ENCODE results near the gene MAIP1.
A peak's percentile ranks its signal among the peaks of the same experiment; 100 is the strongest.

Gene MAIP1

GRCh38 chr2:199968126-199968525, 12.7 kb downstream of the MAIP1 start:
- Histone ChIP-seq H3K36me3 (ENCODE audit: control insufficient read depth in 5 of 5, insufficient read depth in 5 of 5, low read length in 5 of 5) (peaks cover 18 to 33% (median 27%) of the 10 kb centered on the region in 5 donors), H3K4me1 (ENCODE audit: control insufficient read depth in 5 of 5, insufficient read depth in 5 of 5, low read length in 5 of 5) (no peaks in the 10 kb centered on the region), H3K4me3 (ENCODE audit: low read depth in 1 of 5, low read length in 5 of 5) (no peak overlapping the region), H3K9ac (ENCODE audit: low read length in 5 of 5) (no peak overlapping the region), H3K27ac (ENCODE audit: low read depth, low read length) (no peak overlapping the region), H3K9me3 (ENCODE audit: control insufficient read depth in 5 of 5, low read length in 5 of 5) (no peaks in the 10 kb centered on the region), H3K27me3 (ENCODE audit: control insufficient read depth in 5 of 5, insufficient read depth in 4 of 5, low read length in 5 of 5) (no peaks in the 10 kb centered on the region)

DNA sequence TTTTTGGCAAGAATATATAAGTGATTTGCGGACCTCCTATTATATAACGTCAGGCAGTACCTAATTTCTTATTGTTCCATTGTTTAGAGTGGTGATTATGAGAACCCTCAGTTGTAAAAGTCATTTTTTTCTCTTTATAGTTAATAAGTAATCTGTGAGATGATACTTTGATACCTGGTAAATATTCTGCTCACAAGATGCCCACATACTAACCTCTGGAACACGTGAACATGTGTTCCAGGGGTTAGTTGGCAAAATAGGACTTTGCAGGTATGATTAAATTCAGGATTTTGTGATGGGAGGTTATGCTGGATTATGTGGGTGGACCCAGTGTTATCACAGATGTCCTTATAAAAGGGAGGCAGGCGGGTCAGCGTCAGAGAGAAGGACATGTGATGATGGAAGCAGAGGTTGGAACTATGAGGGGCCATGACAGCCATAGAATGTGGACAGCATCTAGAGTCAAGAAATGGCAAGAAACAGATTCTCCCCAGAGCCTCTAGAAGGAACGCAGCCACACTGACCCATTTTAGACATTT, 16.8 kb downstream of the MAIP1 start:
- Histone ChIP-seq H3K27ac (ENCODE audit: low read depth, low read length) (no peak overlapping the region), H3K36me3 (ENCODE audit: control insufficient read depth in 5 of 5, insufficient read depth in 5 of 5, low read length in 5 of 5) (peaks cover 0 to 9% (median 7%) of the 10 kb centered on the region in 5 donors), H3K27me3 (ENCODE audit: control insufficient read depth in 5 of 5, insufficient read depth in 4 of 5, low read length in 5 of 5) (no peaks in the 10 kb centered on the region), H3K4me1 (ENCODE audit: control insufficient read depth in 5 of 5, insufficient read depth in 5 of 5, low read length in 5 of 5) (no peaks in the 10 kb centered on the region), H3K9me3 (ENCODE audit: control insufficient read depth in 5 of 5, low read length in 5 of 5) (no peaks in the 10 kb centered on the region), H3K9ac (ENCODE audit: low read length in 5 of 5) (no peak overlapping the region), H3K4me3 (ENCODE audit: low read depth in 1 of 5, low read length in 5 of 5) (no peak overlapping the region)

GRCh38 chr2:199973703-199974102, 18.3 kb downstream of the MAIP1 start:
- Histone ChIP-seq H3K4me1 (ENCODE audit: control insufficient read depth in 5 of 5, insufficient read depth in 5 of 5, low read length in 5 of 5) (no peaks in the 10 kb centered on the region), H3K36me3 (ENCODE audit: control insufficient read depth in 5 of 5, insufficient read depth in 5 of 5, low read length in 5 of 5) (peaks cover 0 to 8% (median 5%) of the 10 kb centered on the region in 5 donors), H3K4me3 (ENCODE audit: low read depth in 1 of 5, low read length in 5 of 5) (no peak overlapping the region), H3K27me3 (ENCODE audit: control insufficient read depth in 5 of 5, insufficient read depth in 4 of 5, low read length in 5 of 5) (no peaks in the 10 kb centered on the region), H3K9me3 (ENCODE audit: control insufficient read depth in 5 of 5, low read length in 5 of 5) (no peaks in the 10 kb centered on the region), H3K27ac (ENCODE audit: low read depth, low read length) (no peak overlapping the region), H3K9ac (ENCODE audit: low read length in 5 of 5) (no peak overlapping the region)

DNA sequence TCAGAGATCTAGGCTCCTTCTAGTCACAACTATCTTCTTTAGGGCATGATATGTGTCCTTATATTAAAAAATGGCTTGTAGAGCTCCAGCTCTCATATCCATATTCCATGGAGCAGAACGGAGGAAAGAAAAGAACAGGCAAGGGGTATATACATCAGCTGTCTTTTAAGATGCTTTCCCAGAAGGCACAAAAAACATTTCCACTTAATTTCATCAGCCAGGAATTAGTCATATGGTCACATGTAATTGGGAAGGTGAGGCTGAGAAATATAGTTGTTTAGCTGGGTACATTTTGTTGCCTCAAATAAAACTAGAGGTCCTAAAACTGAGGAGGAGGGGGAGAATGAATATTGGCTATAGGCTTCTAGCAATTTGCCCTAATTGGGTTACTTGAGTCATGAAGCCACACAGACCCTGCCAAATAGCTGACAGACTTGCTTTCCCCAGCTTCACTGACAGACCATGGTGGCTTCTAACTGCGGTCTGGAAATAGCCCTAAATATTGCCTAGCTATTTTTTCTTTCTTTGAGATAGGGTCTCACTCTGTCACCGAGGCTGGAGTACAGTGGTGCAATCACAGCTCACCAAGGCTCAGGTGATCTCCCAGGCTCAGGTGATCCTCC, 20.0 kb downstream of the MAIP1 start:
- no peaks in the 10 kb centered on the region for H3K9me3 ChIP-seq (ENCODE audit: control insufficient read depth in 5 of 5, low read length in 5 of 5)
- peaks cover 0 to 7% (median 7%) of the 10 kb centered on the region in 5 donors for H3K4me1 ChIP-seq (ENCODE audit: control insufficient read depth in 5 of 5, insufficient read depth in 5 of 5, low read length in 5 of 5)
- H3K9ac ChIP-seq (ENCODE audit: low read length in 5 of 5): no peak overlapping the region
- no peaks in the 10 kb centered on the region for H3K27me3 ChIP-seq (ENCODE audit: control insufficient read depth in 5 of 5, insufficient read depth in 4 of 5, low read length in 5 of 5)
- H3K27ac ChIP-seq (ENCODE audit: low read depth, low read length): no peak overlapping the region
- peaks cover 0 to 5% (median 3%) of the 10 kb centered on the region in 5 donors for H3K36me3 ChIP-seq (ENCODE audit: control insufficient read depth in 5 of 5, insufficient read depth in 5 of 5, low read length in 5 of 5)
- no peak overlapping the region for H3K4me3 ChIP-seq (ENCODE audit: low read depth in 1 of 5, low read length in 5 of 5)

DNA sequence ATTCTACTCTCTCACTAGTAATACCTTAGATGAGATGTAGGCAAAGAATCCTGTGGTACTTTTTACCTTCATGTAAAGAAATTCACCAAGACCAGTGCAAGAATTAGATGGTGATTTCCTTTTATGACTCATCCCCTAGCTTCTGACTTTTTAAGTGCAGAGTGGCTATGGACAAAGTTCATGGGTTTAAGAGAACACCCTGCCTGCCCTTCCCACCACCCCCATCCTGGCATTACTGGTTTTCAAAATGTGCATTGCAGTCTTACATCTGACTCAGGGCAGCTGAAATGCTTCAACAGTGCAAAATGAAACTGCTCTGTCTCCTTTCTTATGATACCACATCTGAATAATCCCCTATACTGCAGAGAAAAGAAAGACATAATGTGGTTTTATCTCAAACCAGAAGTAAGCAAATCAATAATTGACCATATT, 22.6 kb downstream of the MAIP1 start:
- no peak overlapping the region for H3K9ac ChIP-seq (ENCODE audit: low read length in 5 of 5)
- H3K9me3 ChIP-seq (ENCODE audit: control insufficient read depth in 5 of 5, low read length in 5 of 5): no peaks in the 10 kb centered on the region
- H3K4me3 ChIP-seq (ENCODE audit: low read depth in 1 of 5, low read length in 5 of 5): no peak overlapping the region
- peaks cover 0 to 7% (median 7%) of the 10 kb centered on the region in 5 donors for H3K4me1 ChIP-seq (ENCODE audit: control insufficient read depth in 5 of 5, insufficient read depth in 5 of 5, low read length in 5 of 5)
- H3K27ac ChIP-seq (ENCODE audit: low read depth, low read length): no peak overlapping the region
- peaks cover 0 to 5% (median 2%) of the 10 kb centered on the region in 5 donors for H3K36me3 ChIP-seq (ENCODE audit: control insufficient read depth in 5 of 5, insufficient read depth in 5 of 5, low read length in 5 of 5)
- H3K27me3 ChIP-seq (ENCODE audit: control insufficient read depth in 5 of 5, insufficient read depth in 4 of 5, low read length in 5 of 5): no peaks in the 10 kb centered on the region

GRCh38 chr2:199979398-199979797, 24.0 kb downstream of the MAIP1 start:
- H3K27me3 ChIP-seq (ENCODE audit: control insufficient read depth in 5 of 5, insufficient read depth in 4 of 5, low read length in 5 of 5): no peaks in the 10 kb centered on the region
- H3K4me1 ChIP-seq (ENCODE audit: control insufficient read depth in 5 of 5, insufficient read depth in 5 of 5, low read length in 5 of 5): peaks cover 0 to 7% (median 7%) of the 10 kb centered on the region in 5 donors
- no peaks in the 10 kb centered on the region for H3K9me3 ChIP-seq (ENCODE audit: control insufficient read depth in 5 of 5, low read length in 5 of 5)
- H3K9ac ChIP-seq (ENCODE audit: low read length in 5 of 5): peak overlapping the region in 2 of 5 donors; percentile 46 to 66
- no peak overlapping the region for H3K27ac ChIP-seq (ENCODE audit: low read depth, low read length)
- H3K4me3 ChIP-seq (ENCODE audit: low read depth in 1 of 5, low read length in 5 of 5): peak overlapping the region in 4 of 5 donors; percentile 31 to 41 (median 36)
- peaks cover 0 to 3% (median under 1%) of the 10 kb centered on the region in 5 donors for H3K36me3 ChIP-seq (ENCODE audit: control insufficient read depth in 5 of 5, insufficient read depth in 5 of 5, low read length in 5 of 5)

DNA sequence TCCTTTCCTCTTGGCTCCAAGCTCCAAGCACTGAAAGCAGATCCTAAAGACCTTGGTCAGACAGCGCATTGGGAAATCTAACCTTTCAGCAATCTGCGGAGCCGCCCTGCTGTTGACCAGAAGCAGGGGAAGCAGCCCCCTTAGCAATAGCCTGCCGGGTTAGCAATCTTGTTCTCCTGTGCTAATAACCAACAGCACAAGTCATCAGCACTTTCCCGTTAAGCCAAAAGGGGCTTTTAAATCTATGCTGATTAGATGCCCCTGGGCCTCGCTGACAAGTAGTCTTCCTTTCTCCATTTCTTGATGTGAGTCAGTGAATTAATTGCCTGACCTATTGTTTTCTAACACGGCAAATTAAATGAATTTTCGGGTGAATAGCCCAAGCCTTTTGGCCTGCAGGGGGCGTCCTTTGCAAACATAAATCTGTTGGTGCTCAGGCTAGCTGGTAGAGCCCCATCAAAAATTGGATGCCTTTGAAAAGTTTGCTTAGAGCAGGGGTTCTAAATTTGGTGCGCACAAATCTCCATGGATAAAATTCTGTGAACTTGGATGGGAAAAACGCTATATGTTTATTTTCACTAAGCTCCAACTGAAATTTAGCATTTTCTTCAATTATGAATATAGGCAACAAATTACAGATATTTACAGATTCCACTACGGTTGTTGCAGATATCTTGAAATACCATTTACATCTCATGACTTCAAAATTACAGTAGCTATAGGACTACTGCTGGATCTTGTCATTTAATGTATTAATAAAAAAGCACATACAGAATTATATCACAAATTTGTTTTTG, 24.6 kb downstream of the MAIP1 start:
- Histone ChIP-seq H3K27ac (ENCODE audit: low read depth, low read length) (no peak overlapping the region), H3K9ac (ENCODE audit: low read length in 5 of 5) (peak overlapping the region in 3 of 5 donors; percentile 25 to 66 (median 46))

GRCh38 chr2:199982126-199982843, 26.9 kb downstream of the MAIP1 start:
- Histone ChIP-seq H3K27ac (ENCODE audit: low read depth, low read length) (no peak overlapping the region), H3K27me3 (ENCODE audit: control insufficient read depth in 5 of 5, insufficient read depth in 4 of 5, low read length in 5 of 5) (no peaks in the 10 kb centered on the region), H3K9me3 (ENCODE audit: control insufficient read depth in 5 of 5, low read length in 5 of 5) (no peaks in the 10 kb centered on the region), H3K4me3 (ENCODE audit: low read depth in 1 of 5, low read length in 5 of 5) (no peak overlapping the region), H3K9ac (ENCODE audit: low read length in 5 of 5) (no peak overlapping the region), H3K4me1 (ENCODE audit: control insufficient read depth in 5 of 5, insufficient read depth in 5 of 5, low read length in 5 of 5) (peaks cover 0 to 11% (median 7%) of the 10 kb centered on the region in 5 donors), H3K36me3 (ENCODE audit: control insufficient read depth in 5 of 5, insufficient read depth in 5 of 5, low read length in 5 of 5) (no peaks in the 10 kb centered on the region)

More for the DNA sequence above, 24.6 kb downstream of the MAIP1 start:
- no peaks in the 10 kb centered on the region for H3K9me3 ChIP-seq (ENCODE audit: control insufficient read depth in 5 of 5, low read length in 5 of 5)
- no peaks in the 10 kb centered on the region for H3K27me3 ChIP-seq (ENCODE audit: control insufficient read depth in 5 of 5, insufficient read depth in 4 of 5, low read length in 5 of 5)
- H3K4me3 ChIP-seq (ENCODE audit: low read depth in 1 of 5, low read length in 5 of 5): peak overlapping the region in 4 of 5 donors; percentile 31 to 41 (median 36)
- peaks cover 0 to 7% (median 7%) of the 10 kb centered on the region in 5 donors for H3K4me1 ChIP-seq (ENCODE audit: control insufficient read depth in 5 of 5, insufficient read depth in 5 of 5, low read length in 5 of 5)
- H3K36me3 ChIP-seq (ENCODE audit: control insufficient read depth in 5 of 5, insufficient read depth in 5 of 5, low read length in 5 of 5): no peaks in the 10 kb centered on the region

- Histone ChIP-seq H3K27ac (ENCODE audit: low read depth, low read length) (no peak overlapping the region), H3K4me3 (ENCODE audit: low read depth in 1 of 5, low read length in 5 of 5) (no peak overlapping the region), H3K36me3 (ENCODE audit: control insufficient read depth in 5 of 5, insufficient read depth in 5 of 5, low read length in 5 of 5) (no peaks in the 10 kb centered on the region), H3K9ac (ENCODE audit: low read length in 5 of 5) (no peak overlapping the region), H3K27me3 (ENCODE audit: control insufficient read depth in 5 of 5, insufficient read depth in 4 of 5, low read length in 5 of 5) (no peaks in the 10 kb centered on the region), H3K4me1 (ENCODE audit: control insufficient read depth in 5 of 5, insufficient read depth in 5 of 5, low read length in 5 of 5) (peaks cover 0 to 19% (median 7%) of the 10 kb centered on the region in 5 donors), H3K9me3 (ENCODE audit: control insufficient read depth in 5 of 5, low read length in 5 of 5) (no peaks in the 10 kb centered on the region)
These were observed 28.2 kb downstream of the MAIP1 start for GRCh38 chr2:199983534-199983933.
